ENCODE results near the gene AFF4. TPM values are rescaled to one million over a fixed set of nuclear protein-coding genes. Genes with fewer than 3 reads are reported as not detected.
"Not testable (repeated sequence)": the region's sequence is repeated elsewhere in the genome, so short reads cannot be mapped to it uniquely, and the experiment has no call there.

Gene AFF4
- total RNA-seq, 1 donor from 2014 or later: 63.0 TPM

DNA sequence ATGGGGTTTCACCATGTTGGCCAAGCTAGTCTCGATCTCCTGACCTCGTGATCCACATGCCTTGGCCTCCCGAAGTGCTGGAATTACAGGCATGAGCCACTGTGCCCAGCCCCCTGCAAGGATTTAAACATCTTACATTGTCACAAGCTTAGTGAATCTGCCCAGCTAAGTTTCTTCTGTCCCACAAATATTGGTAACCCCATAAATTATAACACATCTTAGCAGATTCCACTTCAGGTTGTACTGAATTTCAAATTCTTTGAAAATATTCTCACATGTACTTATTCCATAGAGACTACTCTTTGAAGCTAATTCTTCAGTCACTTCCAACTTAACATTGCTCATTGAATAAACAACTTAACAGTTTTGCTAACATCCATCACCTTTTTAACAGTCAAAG is 13.4 kb upstream of the AFF4 start:
- TF ChIP-seq, protein P1, sequence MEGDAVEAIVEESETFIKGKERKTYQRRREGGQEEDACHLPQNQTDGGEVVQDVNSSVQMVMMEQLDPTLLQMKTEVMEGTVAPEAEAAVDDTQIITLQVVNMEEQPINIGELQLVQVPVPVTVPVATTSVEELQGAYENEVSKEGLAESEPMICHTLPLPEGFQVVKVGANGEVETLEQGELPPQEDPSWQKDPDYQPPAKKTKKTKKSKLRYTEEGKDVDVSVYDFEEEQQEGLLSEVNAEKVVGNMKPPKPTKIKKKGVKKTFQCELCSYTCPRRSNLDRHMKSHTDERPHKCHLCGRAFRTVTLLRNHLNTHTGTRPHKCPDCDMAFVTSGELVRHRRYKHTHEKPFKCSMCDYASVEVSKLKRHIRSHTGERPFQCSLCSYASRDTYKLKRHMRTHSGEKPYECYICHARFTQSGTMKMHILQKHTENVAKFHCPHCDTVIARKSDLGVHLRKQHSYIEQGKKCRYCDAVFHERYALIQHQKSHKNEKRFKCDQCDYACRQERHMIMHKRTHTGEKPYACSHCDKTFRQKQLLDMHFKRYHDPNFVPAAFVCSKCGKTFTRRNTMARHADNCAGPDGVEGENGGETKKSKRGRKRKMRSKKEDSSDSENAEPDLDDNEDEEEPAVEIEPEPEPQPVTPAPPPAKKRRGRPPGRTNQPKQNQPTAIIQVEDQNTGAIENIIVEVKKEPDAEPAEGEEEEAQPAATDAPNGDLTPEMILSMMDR (IDR thresholded peaks at IDR 0.05): no peak
- no peak overlapping the region for H3K27ac ChIP-seq
- intact Hi-C loops (cut with DNase I): no loop called here
- H3K4me3 ChIP-seq: no peak overlapping the region
- H3K36me3 ChIP-seq: no peaks in the 10 kb centered on the region
- no peaks in the 10 kb centered on the region for H3K27me3 ChIP-seq
- H3K9me3 ChIP-seq: no peaks in the 10 kb centered on the region
- no peaks in the 10 kb centered on the region for H3K4me1 ChIP-seq
- no peak for DNase-seq (ENCODE audit: low spot score in 2 of 2)

DNA sequence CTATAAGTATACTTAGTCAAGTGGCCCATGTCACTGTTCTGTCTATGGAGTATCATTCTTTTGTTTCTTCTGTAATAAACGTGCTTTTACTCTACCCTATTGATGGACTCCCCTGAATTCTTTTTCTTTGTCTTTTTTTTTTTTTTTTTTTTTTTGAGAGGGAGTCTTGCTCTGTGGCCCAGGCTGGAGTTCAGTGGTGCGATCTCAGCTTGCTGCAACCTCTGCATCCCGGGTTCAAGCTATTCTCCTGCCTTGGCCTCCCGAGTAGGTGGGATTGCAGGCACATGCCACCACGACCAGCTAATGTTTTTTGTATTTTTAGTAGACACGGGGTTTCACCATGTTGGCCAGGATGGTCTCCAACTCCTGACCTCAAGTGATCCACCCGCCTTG is 9.0 kb upstream of the AFF4 start:
- DNase-seq (ENCODE audit: low spot score in 2 of 2); H3K9me3 ChIP-seq; H3K36me3 ChIP-seq; H3K4me1 ChIP-seq; H3K27ac ChIP-seq; H3K27me3 ChIP-seq; intact Hi-C loops (cut with DNase I); H3K4me3 ChIP-seq: not testable (repeated sequence)

DNA sequence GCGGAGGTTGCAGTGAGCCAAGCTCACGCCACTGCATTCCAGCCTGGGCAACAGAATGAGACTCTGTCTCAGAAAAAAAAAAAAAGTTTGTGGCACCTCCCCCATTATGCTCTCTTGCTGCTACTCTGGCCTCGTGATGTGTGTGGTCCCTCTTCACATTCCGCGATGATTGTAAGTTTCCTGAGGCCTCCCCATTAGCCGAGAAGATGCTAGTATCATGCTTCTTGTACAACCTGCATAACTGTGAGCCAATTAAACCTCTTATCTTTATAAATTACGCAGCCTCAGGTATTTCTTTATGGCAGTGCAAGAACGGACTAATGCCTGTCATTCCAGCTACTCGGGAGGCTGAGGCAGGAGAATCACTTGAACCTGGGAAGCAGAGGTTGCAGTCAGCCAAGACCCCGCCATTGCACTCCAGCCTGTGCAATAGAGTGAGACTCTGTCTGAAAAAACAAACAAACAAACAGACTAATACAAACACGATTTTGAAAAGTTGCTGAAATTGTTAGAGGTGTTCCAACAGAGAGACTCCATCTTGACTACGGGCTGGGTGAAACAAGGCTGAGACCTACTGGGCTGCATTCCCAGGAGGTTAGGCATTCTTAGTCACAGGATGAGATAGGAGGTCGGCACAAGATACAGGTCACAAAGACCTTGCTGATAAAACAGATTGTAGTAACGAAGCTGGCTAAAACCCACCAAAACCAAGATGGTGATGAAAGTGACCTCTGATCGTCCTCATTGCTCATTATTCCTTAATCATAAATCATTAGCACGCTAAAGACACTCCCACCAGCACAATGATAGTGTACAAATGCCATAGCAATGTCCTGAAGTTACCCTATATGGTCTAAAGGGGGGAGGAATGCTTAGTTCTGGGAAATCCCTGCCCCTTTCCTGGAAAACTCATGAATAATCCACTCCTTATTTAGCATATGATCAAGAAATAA is 8.3 kb upstream of the AFF4 start:
- intact Hi-C loops (cut with DNase I): no loop called here
- Histone ChIP-seq H3K9me3 (no peaks in the 10 kb centered on the region), H3K36me3 (no peaks in the 10 kb centered on the region), H3K4me3 (no peak overlapping the region), H3K27ac (no peak overlapping the region), H3K4me1 (no peaks in the 10 kb centered on the region), H3K27me3 (no peaks in the 10 kb centered on the region)
- TF ChIP-seq, protein P1 (IDR thresholded peaks at IDR 0.05): no peak
- DNase-seq (ENCODE audit: low spot score in 2 of 2): no peak

DNA sequence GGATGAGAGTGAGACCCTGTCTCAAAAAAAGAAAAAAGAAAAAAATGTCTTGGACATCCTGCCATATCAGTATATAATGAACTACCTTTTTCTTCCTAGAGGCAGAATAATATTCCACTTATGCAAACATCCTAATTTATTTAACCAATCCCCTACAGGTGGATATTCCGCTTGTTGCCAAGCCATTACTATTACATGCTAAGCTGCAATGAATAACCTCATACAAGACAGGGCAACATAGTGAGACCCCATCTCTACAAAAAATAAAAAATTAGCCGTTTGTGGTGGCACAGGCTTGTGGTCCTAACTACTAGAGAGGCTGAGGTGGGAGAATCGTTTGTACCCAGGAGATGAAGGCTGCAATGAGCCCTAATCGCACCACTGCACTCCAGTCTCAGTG is 1.7 kb upstream of the AFF4 start:
- H3K27ac ChIP-seq: no peak overlapping the region
- intact Hi-C loops (cut with DNase I): no loop called here
- no peaks in the 10 kb centered on the region for H3K9me3 ChIP-seq
- no peaks in the 10 kb centered on the region for H3K27me3 ChIP-seq
- no peak overlapping the region for H3K4me3 ChIP-seq
- TF ChIP-seq, protein P1 (IDR thresholded peaks at IDR 0.05): no peak
- H3K4me1 ChIP-seq: peaks cover 3 to 13% of the 10 kb centered on the region in 2 donors
- H3K36me3 ChIP-seq: no peaks in the 10 kb centered on the region
- DNase-seq (ENCODE audit: low spot score in 2 of 2): no peak

DNA sequence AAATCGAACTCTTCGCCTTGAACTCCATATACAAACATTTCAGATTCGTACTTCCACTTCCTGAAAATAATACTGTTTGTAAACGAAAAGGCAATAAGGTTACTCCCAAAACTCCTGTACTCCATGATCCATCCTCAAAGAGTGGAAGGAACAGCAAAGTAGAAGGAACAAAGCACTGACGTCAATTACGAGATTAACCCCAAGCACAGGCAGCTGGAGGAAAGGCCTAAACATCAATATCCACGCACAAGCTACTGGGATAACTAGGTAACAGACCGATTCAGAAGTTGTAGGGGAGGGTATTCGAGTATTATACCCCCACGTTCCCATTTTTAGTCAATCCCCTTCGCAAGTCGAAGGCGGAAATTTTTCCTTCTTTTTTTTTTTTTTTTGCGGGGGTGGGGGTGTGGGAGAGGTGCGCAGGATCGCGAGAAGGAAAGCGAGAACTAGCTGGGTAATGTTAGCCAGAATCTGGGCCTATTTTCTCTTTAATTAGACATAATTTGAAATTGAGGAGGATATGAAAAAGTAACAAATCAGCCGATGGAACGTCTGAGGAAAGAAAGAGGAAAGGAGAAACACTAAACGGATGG is 909 bp downstream of the AFF4 start:
- peak overlapping the region; percentile 97 to 98 for H3K4me3 ChIP-seq
- H3K27me3 ChIP-seq: no peaks in the 10 kb centered on the region
- H3K27ac ChIP-seq: peak overlapping the region; percentile 100
- intact Hi-C loops (cut with DNase I): loop anchor here (1.0 to 2.0 kb wide), 5 partner anchors 64 to 1042 kb away; partner anchors contain the start of genes GDF9, SEPTIN8, UQCRQ and VDAC1
- peaks cover 3 to 20% of the 10 kb centered on the region in 2 donors for H3K4me1 ChIP-seq
- TF ChIP-seq, protein P1 (IDR thresholded peaks at IDR 0.05): no peak
- DNase-seq (ENCODE audit: low spot score in 2 of 2): no peak
- H3K36me3 ChIP-seq: no peaks in the 10 kb centered on the region
- H3K9me3 ChIP-seq: no peaks in the 10 kb centered on the region

DNA sequence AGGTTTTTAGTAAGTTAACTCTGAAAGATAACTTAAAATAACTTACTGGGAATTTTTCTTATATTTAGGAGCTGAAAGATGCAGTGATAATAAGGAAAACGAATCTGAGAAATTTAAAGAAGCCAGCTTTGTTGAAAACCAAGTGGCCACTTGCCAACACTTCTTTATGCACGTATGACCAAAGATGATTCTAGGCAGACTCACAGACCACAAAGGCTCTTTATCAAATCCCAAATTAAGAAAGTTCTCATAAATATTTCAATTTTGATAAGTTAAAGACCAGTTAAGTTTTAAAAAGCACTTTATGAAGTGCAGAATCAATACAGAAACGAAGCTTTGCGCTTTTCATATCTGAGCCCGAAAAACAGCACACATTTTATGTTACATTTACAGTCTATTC is 1.5 kb downstream of the AFF4 start:
- no peaks in the 10 kb centered on the region for H3K36me3 ChIP-seq
- peak overlapping the region; percentile 100 for H3K27ac ChIP-seq
- peaks cover 3 to 20% of the 10 kb centered on the region in 2 donors for H3K4me1 ChIP-seq
- H3K9me3 ChIP-seq: no peaks in the 10 kb centered on the region
- TF ChIP-seq, protein P1 (IDR thresholded peaks at IDR 0.05): no peak
- intact Hi-C loops (cut with DNase I): loop anchor here (2.0 kb wide), 3 partner anchors 95 to 1043 kb away; partner anchors contain the start of genes GDF9, SEPTIN8, UQCRQ and VDAC1
- no peak for DNase-seq (ENCODE audit: low spot score in 2 of 2)
- H3K4me3 ChIP-seq: peak overlapping the region; percentile 97 to 98
- no peaks in the 10 kb centered on the region for H3K27me3 ChIP-seq

DNA sequence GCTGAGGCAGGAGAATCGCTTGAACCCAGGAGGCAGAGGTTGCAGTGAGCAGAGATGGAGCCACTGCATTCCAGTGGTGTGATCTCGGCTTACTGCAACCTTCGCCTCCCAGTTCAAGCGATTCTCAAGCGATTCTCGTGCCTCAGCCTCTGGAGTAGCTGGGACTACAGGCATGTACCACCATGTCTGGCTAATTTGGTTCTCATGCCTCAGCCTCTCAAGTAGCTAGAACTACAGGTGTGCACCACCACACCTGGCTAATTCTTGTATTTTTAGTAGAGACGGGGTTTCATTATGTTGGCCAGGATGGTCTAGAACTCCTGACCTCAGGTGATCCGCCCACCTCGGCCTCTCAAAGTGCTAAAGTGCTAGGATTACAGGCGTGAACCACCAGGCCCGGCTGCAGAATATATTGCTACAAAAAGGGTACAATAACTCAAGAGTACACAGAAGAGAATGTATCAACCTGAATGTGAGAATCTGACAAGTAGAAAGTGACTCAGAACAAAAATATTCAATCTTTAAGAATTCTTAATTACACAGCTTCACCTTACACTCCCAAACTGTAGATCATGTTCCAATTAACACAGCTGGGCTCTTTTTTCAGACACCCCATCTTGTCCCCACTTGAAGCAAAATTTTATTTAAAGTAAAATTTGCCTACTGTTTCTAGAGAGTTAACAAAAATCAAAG is 2.2 kb downstream of the AFF4 start:
- intact Hi-C loops (cut with DNase I); DNase-seq (ENCODE audit: low spot score in 2 of 2); H3K36me3 ChIP-seq; H3K27me3 ChIP-seq; H3K9me3 ChIP-seq: not testable (repeated sequence)
- peak overlapping the region; percentile 97 to 98 for H3K4me3 ChIP-seq
- peak overlapping the region; percentile 100 for H3K27ac ChIP-seq
- H3K4me1 ChIP-seq: peaks cover 3 to 22% of the 10 kb centered on the region in 2 donors

DNA sequence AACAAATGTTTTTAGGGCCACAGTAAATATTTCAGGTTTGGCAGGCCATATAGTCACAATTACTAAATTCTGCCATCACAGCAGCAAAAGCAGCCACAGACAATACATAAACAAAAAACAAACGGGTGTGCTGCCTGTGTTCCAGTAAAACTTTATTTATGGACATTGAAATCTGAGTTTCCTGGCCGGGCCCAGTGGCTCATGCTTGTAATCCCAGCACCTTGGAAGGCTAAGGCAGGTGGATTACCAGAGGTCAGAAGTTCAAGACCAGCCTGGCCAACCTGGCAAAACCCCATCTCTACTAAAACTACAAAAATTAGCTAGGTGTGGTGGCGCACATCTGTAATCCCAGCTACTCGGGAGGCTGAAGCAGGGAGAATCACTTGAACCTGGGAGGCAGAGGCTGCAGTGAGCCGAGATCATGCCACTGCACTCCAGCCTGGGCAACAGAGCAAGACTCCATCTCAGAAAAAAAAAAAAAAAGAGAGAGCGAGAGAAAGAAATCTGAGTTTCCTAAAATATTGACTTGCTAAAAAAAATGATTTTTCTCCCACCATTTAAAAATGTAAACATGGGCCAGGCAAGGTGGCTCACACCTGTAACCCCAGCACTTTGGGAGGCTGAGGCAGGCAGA is 7.2 kb downstream of the AFF4 start:
- H3K4me3 ChIP-seq; H3K27me3 ChIP-seq; DNase-seq (ENCODE audit: low spot score in 2 of 2); intact Hi-C loops (cut with DNase I); H3K27ac ChIP-seq; H3K9me3 ChIP-seq; H3K36me3 ChIP-seq: not testable (repeated sequence)
- H3K4me1 ChIP-seq: peaks cover 5 to 27% of the 10 kb centered on the region in 2 donors
